BJ (cell line): ENCODE results near the gene NTN3. TPM values are rescaled to one million over a fixed set of nuclear protein-coding genes. Genes with fewer than 3 reads are reported as not detected.

Experiments
- CTCF ChIA-PET: fragments of 350-600 bp; formaldehyde crosslinking; extraction: SDS; loops from one replicate; lab custom pipeline; 2021; ENCODE audit warnings: antibody characterized with exemption, inconsistent platforms; lab: Yijun Ruan, JAX
- POLR2A ChIA-PET: fragments of 300-600 bp; sonication (Branson Sonifier 250); formaldehyde crosslinking; extraction: SDS; loops from one replicate; lab custom pipeline; 2021; ENCODE audit warnings: antibody characterized with exemption; lab: Charles Lee
- DNase-seq: peaks from one replicate; pipeline ENCODE4 v3.0.0-alpha.2; 2011; ENCODE audit warnings: low read depth
- H3K27me3 ChIP-seq: 2 replicates; pipeline ENCODE4 v1.6.0; 2011; ENCODE audit warnings: low read length; ENCODE audit not compliant: control insufficient read depth, insufficient read depth
- H3K36me3 ChIP-seq: 2 replicates; pipeline ENCODE4 v1.5.1; 2011; ENCODE audit warnings: low read length; ENCODE audit not compliant: control insufficient read depth, insufficient read depth
- H3K4me3 ChIP-seq: 2 replicates; pipeline ENCODE4 v1.5.1; 2011; ENCODE audit warnings: low read depth, mild to moderate bottlenecking, control low read depth, low read length
- CTCF ChIP-seq: IDR thresholded peaks from 2 replicates; pipeline ENCODE4 v1.5.1; 2011; ENCODE audit warnings: low read depth, mild to moderate bottlenecking, control low read depth, inconsistent platforms, low read length, moderate library complexity; ENCODE audit not compliant: insufficient read depth
- polyA plus RNA-seq: library from polyadenylated mRNA; depleted of rRNA; stranded (reverse); fragments of >200 nt; gene quantifications from 2 replicates; pipeline ENCODE4 v1.2.3, GENCODE V29; 2011

Gene NTN3
- polyA plus RNA-seq, 1 experiment = 0.09 TPM

DNA sequence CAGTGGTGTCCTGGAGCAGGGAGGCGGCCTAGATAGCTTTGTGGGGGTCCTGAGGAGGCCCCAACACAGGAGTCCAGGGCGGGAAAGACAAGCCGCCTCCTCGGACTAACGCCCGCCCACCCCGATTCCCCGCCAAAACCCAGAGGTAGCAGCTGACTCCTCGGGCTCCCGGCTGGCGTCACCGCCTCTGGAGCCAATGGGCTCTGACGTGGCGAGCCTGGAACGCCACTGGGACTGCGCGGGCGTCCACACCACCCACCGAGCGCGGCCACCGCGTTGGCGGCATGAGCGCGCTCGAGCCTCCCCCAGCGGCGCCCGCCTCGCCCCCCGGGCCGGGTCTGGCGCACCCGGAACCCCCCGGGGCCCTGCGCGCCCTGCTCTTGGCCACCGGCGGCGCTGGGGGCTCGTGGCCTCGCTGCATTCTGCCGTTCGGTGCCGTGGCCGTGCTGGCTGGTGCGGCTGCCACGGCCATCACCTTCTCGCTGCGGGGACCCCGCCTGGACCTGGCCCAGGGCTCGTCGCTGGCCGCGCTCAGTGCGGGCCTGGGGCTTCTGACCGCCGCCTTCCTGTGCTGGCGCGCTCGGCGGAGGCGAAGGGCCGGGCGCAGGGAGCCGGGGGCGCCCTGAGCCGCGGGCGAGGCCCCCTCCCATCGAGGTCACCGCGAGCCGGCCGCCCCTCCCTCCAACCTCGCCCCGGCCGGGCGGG lies 3.4 kb upstream of the NTN3 start:
- ChIA-PET POLR2A (interaction anchor here (0.6 kb wide), 1 partner anchor 281 kb away, joined by 3 read pairs; no protein-coding TSS in a partner anchor), CTCF (interaction anchor here (1.0 kb wide), 1 partner anchor 128 kb away, joined by 5 read pairs; the partner anchor contains the start of gene ABCA3)
- TF ChIP-seq CTCF = no peak
- Histone ChIP-seq H3K27me3 (no peaks in the 10 kb centered on the region), H3K4me3 (peak overlapping the region; percentile 50), H3K36me3 (no peaks in the 10 kb centered on the region; the same call in 1 of the 2 replicates)
- DNase-seq = no peak

DNA sequence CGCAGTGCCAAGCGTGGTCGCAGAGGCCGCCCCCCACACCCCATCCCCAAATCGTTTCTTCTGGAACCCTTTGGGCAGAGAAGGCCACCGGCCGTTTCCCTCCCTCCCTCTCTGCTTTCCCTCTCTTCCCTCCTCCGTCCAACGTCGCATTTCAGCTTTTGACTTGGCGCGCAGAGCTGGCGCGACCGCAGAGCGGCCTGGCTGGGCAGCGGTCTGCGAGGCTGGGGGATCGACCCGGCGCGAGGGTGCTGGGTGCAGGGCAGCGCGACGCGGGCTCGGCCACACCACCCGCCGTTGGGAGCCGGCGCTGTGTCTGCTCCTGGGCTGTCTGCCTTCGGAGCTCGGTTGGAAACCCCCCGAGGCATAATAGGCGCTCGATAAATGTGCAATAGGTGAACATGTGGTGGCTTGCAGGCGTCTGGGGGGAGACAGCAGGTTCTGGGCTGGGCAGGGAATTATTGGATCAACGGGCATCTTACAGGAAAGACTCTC lies 2.8 kb upstream of the NTN3 start:
- no peaks in the 10 kb centered on the region for H3K27me3 ChIP-seq
- H3K36me3 ChIP-seq = no peaks in the 10 kb centered on the region; the same call in 1 of the 2 replicates
- no peak for TF ChIP-seq CTCF
- POLR2A ChIA-PET = interaction anchor here (0.6 kb wide), 1 partner anchor 232 kb away, joined by 4 read pairs; the partner anchor contains the start of gene DNASE1L2
- no peak for DNase-seq
- peak overlapping the region; percentile 50 for H3K4me3 ChIP-seq
- CTCF ChIA-PET = interaction anchor here (1.0 kb wide), 1 partner anchor 128 kb away, joined by 5 read pairs; the partner anchor contains the start of gene ABCA3

DNA sequence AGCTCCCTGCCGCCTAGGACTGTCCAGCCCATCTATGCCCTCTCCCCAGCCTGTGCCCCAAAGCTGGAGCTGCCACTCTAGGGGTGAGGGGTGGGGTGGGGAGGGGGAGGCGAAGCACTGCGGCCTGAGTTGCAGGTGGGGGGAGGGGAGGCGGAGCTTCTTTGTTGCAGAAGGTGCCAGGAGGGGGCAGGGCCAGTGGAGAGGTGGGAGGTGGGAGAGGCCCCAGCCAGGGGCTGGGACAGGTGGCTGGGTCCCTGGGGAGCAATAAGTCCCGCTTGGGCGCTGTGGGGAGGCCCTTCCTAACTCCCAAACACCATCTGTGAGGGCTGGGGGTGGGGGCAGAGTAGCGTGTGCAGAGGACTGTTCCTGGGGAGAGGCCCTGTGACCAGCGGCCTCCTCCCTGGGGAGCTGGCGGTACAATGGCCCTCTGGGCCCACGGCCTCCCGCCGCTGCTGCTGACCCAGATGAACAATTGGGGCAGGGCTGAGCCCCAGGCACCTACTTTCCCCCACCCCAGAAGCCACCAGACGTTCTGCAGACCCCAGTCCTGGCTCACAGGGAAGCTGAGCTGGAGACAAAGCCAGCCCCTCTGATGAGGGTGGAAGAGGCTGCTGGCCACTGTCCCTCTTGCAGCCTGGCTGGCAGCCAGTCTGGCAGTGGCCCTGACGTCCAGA lies 2.2 kb upstream of the NTN3 start:
- Histone ChIP-seq H3K27me3 (no peaks in the 10 kb centered on the region), H3K4me3 (no peak overlapping the region), H3K36me3 (no peaks in the 10 kb centered on the region; the same call in 1 of the 2 replicates)
- POLR2A ChIA-PET = interaction anchor here (0.6 kb wide), 1 partner anchor 233 kb away, joined by 4 read pairs; the partner anchor contains the start of gene DNASE1L2
- CTCF ChIA-PET = interaction anchor here (1.0 kb wide), 2 partner anchors 32 to 129 kb away, joined by 4 to 5 read pairs; partner anchors contain the start of gene ABCA3
- no peak for TF ChIP-seq CTCF
- DNase-seq = no peak

DNA sequence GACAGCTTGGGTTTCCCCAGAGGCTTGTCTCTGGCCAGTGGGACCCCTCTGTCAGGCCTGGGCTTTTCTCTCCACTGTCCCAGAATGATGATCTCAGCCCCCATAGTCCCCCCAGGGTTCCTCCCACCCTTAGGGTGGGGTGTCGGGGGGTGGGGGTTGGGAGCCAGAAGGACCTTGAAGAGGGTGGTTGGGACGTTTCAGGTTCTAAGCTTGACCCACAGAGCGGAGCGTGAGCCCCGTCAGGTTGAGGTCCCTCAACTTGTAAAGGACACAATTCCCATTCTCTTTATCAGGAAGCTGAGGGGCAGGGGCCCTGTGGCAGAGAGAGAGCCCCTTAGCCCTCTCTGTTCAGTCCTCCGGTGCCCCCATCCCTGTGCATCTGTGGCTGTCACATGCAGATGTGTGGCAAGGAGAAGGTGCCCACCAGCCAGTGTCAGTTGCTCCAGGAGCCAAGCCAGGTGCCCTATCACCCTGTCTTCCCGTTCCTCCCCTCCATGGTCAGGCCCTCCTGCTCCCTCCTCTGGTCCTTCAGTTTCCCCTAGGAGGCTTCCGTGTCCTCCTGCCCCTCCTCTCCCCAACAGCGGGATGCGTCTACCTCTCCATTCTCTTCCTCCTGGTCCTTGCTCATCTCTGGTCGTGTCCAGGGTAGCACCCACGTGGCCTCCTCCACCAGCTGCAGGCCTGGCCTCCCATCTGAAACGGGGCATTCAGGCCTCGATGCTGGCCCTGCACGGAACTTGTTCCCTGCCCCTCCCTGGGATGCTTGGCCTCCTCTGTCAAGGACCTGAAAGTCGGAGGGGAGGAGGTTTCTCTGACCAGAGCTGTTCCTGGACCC lies 1.5 kb upstream of the NTN3 start:
- Histone ChIP-seq H3K4me3 (no peak overlapping the region), H3K36me3 (no peaks in the 10 kb centered on the region; the same call in 1 of the 2 replicates), H3K27me3 (no peaks in the 10 kb centered on the region)
- no peak for DNase-seq
- POLR2A ChIA-PET = no interaction called here
- TF ChIP-seq CTCF = no peak
- CTCF ChIA-PET = interaction anchor here (0.6 to 1.1 kb wide), 3 partner anchors 32 to 130 kb away, joined by 3 to 4 read pairs (median 3); partner anchors contain the start of gene ABCA3
